Measurements from ENCODE around the gene LHCGR. TPM values are rescaled to one million over a fixed set of nuclear protein-coding genes. Genes with fewer than 3 reads are reported as not detected.

Gene LHCGR
- total RNA-seq, 3 donors from 2014 or later (not counting 1 experiment from before 2014, with no cell fraction given) = not detected

DNA sequence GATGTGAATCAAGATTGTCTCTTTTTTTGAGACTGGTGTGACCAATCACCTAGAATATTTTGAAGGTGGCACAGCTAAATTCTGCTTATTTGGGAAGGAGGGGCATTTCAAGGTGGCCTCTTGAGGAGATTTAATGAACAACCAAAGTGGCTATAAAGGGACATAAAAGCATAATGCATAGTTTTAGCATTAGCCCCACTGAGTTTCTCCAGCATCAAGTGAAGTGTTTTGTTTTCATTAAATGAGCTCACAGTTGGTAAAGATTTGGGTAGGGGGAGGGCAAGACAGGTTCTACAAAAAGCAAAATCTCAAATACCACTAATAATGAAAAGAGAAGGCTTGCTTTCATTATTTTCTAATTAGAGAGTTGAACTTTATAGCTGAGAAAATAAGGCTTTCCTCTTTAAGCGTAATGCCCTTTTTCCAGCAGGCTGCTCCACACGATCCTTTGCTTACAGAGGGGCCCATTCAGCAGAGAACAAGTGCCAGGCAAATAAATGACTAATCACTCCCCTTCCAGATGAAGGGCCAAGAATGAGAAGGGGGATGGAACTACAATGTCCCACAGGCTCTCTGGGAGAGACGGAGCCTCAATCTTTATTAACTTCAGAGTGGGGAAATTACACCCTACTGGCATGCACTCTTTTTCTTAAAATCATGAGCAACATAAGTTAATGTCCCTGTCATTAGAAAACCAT, 35.9 kb downstream of the LHCGR start:
- ATAC-seq (no peak), DNase-seq (no peak)
- intact Hi-C loops (cut with micrococcal nuclease) = no loop called here
- TF ChIP-seq CTCF (IDR thresholded peaks at IDR 0.05) = no peak
- Mint-ChIP-seq H3K4me3 (no peak overlapping the region), H3K4me1 (no peaks in the 10 kb centered on the region), H3K27ac (no peak overlapping the region), H3K9me3 (peaks cover 0 to 3% of the 10 kb centered on the region in 2 donors), H3K27me3 (ENCODE audit: low read depth in 2 of 2) (peaks cover 0 to 8% of the 10 kb centered on the region in 2 donors), H3K36me3 (no peaks in the 10 kb centered on the region)
- Histone ChIP-seq H3K4me1 (ENCODE audit: control insufficient read depth, insufficient read depth, low read length) (no peaks in the 10 kb centered on the region), H3K9me3 (ENCODE audit: control insufficient read depth, insufficient read depth, low read length) (no peaks in the 10 kb centered on the region), H3K36me3 (ENCODE audit: control insufficient read depth, insufficient read depth, low read length) (no peaks in the 10 kb centered on the region), H3K27ac (ENCODE audit: low read length) (no peak overlapping the region), H3K4me3 (ENCODE audit: low read length) (no peak overlapping the region), H3K27me3 (ENCODE audit: control insufficient read depth, insufficient read depth, low read length) (no peaks in the 10 kb centered on the region)
- 100% methylated on average over 2 of the region's 3 CpGs for WGBS (ENCODE audit: insufficient coverage)

GRCh38 chr2:48717846-48718245, 37.7 kb downstream of the LHCGR start:
- Mint-ChIP-seq H3K36me3 (no peaks in the 10 kb centered on the region), H3K27me3 (ENCODE audit: low read depth in 2 of 2) (peaks cover 0 to 8% of the 10 kb centered on the region in 2 donors), H3K9me3 (peaks cover 0 to 3% of the 10 kb centered on the region in 2 donors), H3K4me1 (no peaks in the 10 kb centered on the region), H3K27ac (no peak overlapping the region), H3K4me3 (no peak overlapping the region)
- DNase-seq = no peak
- Histone ChIP-seq H3K27ac (ENCODE audit: low read length) (no peak overlapping the region), H3K4me1 (ENCODE audit: control insufficient read depth, insufficient read depth, low read length) (no peaks in the 10 kb centered on the region), H3K4me3 (ENCODE audit: low read length) (no peak overlapping the region), H3K27me3 (ENCODE audit: control insufficient read depth, insufficient read depth, low read length) (no peaks in the 10 kb centered on the region), H3K9me3 (ENCODE audit: control insufficient read depth, insufficient read depth, low read length) (no peaks in the 10 kb centered on the region), H3K36me3 (ENCODE audit: control insufficient read depth, insufficient read depth, low read length) (no peaks in the 10 kb centered on the region)
- ATAC-seq = no peak
- WGBS (ENCODE audit: insufficient coverage) = 55% methylated on average over 3 of the region's 3 CpGs
- intact Hi-C loops (cut with micrococcal nuclease) = no loop called here
- TF ChIP-seq CTCF (IDR thresholded peaks at IDR 0.05) = no peak

GRCh38 chr2:48715956-48716355, 39.6 kb downstream of the LHCGR start:
- H3K4me3 Mint-ChIP-seq = no peak overlapping the region
- Histone ChIP-seq H3K9me3 (ENCODE audit: control insufficient read depth, insufficient read depth, low read length) (no peaks in the 10 kb centered on the region), H3K4me3 (ENCODE audit: low read length) (no peak overlapping the region), H3K27ac (ENCODE audit: low read length) (no peak overlapping the region), H3K36me3 (ENCODE audit: control insufficient read depth, insufficient read depth, low read length) (no peaks in the 10 kb centered on the region), H3K27me3 (ENCODE audit: control insufficient read depth, insufficient read depth, low read length) (no peaks in the 10 kb centered on the region), H3K4me1 (ENCODE audit: control insufficient read depth, insufficient read depth, low read length) (no peaks in the 10 kb centered on the region)
- no peak for TF ChIP-seq CTCF (IDR thresholded peaks at IDR 0.05)
- DNase-seq = no peak
- H3K27ac Mint-ChIP-seq = no peak overlapping the region
- H3K27me3 Mint-ChIP-seq (ENCODE audit: low read depth in 2 of 2) = peaks cover 6 to 9% of the 10 kb centered on the region in 2 donors
- WGBS (ENCODE audit: insufficient coverage) = 77% methylated on average over 1 of the region's 1 CpG
- intact Hi-C loops (cut with micrococcal nuclease) = no loop called here
- H3K36me3 Mint-ChIP-seq = no peaks in the 10 kb centered on the region
- no peaks in the 10 kb centered on the region for H3K4me1 Mint-ChIP-seq
- H3K9me3 Mint-ChIP-seq = peaks cover 3 to 5% of the 10 kb centered on the region in 2 donors
- ATAC-seq = no peak
